Prostate gland (tissue), 2 donors: ENCODE data around the gene LIM2. TPM values are rescaled to one million over a fixed set of nuclear protein-coding genes. Genes with fewer than 3 reads are reported as not detected.

Source experiments
- DNase-seq: peaks from one replicate; pipeline ENCODE4 v3.0.0-alpha.2; 2019; ENCODE audit warnings: low spot score
- H3K27ac ChIP-seq, 2 donors: fragments of 200-600 bp; sonication (generic); 2 replicates each; pipeline ENCODE4 v1.5.1; 2017 to 2019
- H3K27me3 ChIP-seq: fragments of 200-600 bp; sonication (generic); replicated peaks from 2 replicates; pipeline ENCODE4 v1.5.1; 2019; ENCODE audit not compliant: insufficient read depth
- H3K36me3 ChIP-seq, 2 donors: fragments of 200-600 bp; sonication (generic); 1 replicate in 1 of 2; 2 replicates in 1 of 2; pipeline versions ENCODE4 v1.5.1 to v1.8.1; 2017 to 2019
- H3K4me1 ChIP-seq: fragments of 200-600 bp; sonication (generic); replicated peaks from 2 replicates; pipeline ENCODE4 v1.5.1; 2019
- H3K4me3 ChIP-seq, 2 donors: fragments of 200-600 bp; sonication (generic); 2 replicates each; pipeline ENCODE4 v1.5.1; 2017 to 2019
- H3K9me3 ChIP-seq: fragments of 200-600 bp; sonication (generic); 2 replicates; pipeline ENCODE4 v1.5.1; 2017
- POLR2A ChIP-seq: fragments of 450-650 bp; IDR thresholded peaks from one replicate; pipeline ENCODE4 v1.6.1; 2016; ENCODE audit warnings: antibody characterized with exemption, mild to moderate bottlenecking
- POLR2AphosphoS5 ChIP-seq: sonication (generic); formaldehyde crosslinking; IDR thresholded peaks from one replicate; pipeline ENCODE4 v1.6.1; 2017; ENCODE audit warnings: antibody characterized with exemption
- WGBS: methylation state at CpG from one replicate; pipeline ENCODE4 v1.1.5; 2018; 5-methylcytosine and 5-hydroxymethylcytosine counted together
- intact Hi-C: fragments of 100-400 bp; cut with DNase I; formaldehyde crosslinking; loops from one replicate; pipeline ENCODE4 v1.14.2; 2022
- total RNA-seq, 2 donors: library from RNA; depleted of rRNA; stranded (reverse); fragments of >200 nt; gene quantifications; one replicate each; pipeline ENCODE4 v1.1.0, GENCODE V29; 2016
- TF ChIP-seq, protein P1 (sequence below), 4 experiments: fragments of 200-600 bp in 2 of 4; fragments of 450-650 bp in 2 of 4; sonication (generic) in 2 of 4; IDR thresholded peaks; 1 replicate in 3 of 4; 2 replicates in 1 of 4; pipeline ENCODE4 v1.5.1; 2016 to 2019; ENCODE audit warnings: antibody characterized with exemption in 4 of 4, mild to moderate bottlenecking in 2 of 4, moderate library complexity in 2 of 4

LIM2 gene
- total RNA-seq, 2 donors from 2014 or later = not detected

DNA sequence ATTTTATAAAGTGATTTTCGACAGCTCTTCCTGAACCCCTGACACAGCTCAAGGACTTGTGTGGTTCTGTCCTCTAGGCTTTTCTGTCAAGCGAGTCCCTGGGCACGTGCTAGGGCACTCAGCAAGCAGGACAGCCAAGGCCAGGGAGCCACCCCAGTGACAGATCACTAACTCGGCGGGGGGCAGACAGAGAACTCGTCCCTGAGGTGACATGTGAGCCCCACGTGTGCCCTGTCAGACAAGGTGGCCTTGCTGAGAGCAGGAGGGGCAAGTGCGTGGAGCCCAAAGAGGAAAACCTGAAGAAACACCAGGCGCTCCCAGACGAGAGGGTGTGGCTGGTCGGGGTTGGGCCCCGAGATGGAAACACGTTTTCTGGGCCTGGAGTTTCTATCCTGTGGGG, 26.5 kb downstream of the LIM2 start:
- Histone ChIP-seq H3K4me3 (no peak overlapping the region), H3K36me3 (no peaks in the 10 kb centered on the region), H3K27ac (no peak overlapping the region), H3K27me3 (no peaks in the 10 kb centered on the region), H3K9me3 (no peaks in the 10 kb centered on the region), H3K4me1 (peaks cover 8% of the 10 kb centered on the region)
- no peak for DNase-seq
- WGBS = 87% methylated on average over 13 of the region's 13 CpGs
- intact Hi-C loops = no loop called here
- TF ChIP-seq, protein P1, sequence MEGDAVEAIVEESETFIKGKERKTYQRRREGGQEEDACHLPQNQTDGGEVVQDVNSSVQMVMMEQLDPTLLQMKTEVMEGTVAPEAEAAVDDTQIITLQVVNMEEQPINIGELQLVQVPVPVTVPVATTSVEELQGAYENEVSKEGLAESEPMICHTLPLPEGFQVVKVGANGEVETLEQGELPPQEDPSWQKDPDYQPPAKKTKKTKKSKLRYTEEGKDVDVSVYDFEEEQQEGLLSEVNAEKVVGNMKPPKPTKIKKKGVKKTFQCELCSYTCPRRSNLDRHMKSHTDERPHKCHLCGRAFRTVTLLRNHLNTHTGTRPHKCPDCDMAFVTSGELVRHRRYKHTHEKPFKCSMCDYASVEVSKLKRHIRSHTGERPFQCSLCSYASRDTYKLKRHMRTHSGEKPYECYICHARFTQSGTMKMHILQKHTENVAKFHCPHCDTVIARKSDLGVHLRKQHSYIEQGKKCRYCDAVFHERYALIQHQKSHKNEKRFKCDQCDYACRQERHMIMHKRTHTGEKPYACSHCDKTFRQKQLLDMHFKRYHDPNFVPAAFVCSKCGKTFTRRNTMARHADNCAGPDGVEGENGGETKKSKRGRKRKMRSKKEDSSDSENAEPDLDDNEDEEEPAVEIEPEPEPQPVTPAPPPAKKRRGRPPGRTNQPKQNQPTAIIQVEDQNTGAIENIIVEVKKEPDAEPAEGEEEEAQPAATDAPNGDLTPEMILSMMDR (IDR thresholded peaks at IDR 0.05) = no peak
- TF ChIP-seq POLR2AphosphoS5 (no peak), POLR2A (no peak)

DNA sequence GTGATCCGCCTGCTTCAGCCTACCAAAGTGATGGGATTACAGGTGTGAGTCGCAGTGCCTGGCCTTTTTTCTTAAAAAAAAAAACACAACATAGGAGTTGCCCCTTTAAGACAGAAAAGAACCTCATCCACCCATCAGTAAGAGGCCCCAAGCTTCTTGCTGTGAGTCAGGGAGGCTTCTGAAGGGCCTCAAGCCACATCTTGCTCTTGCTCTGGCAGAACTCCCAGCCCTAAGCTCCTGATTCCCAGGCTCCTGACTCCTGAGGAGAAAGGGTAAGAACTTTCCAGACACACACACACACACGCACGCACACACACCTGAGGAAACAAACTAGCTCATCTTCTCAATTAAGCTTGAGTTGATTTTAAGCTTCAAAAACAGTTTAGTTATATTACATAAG, 28.5 kb downstream of the LIM2 start:
- Histone ChIP-seq H3K9me3 (no peaks in the 10 kb centered on the region), H3K4me1 (peaks cover under 1% of the 10 kb centered on the region), H3K27ac (no peak overlapping the region), H3K27me3 (no peaks in the 10 kb centered on the region), H3K4me3 (no peak overlapping the region), H3K36me3 (no peaks in the 10 kb centered on the region)
- intact Hi-C loops = no loop called here
- TF ChIP-seq POLR2AphosphoS5 (no peak), POLR2A (no peak)
- TF ChIP-seq, protein P1 (IDR thresholded peaks at IDR 0.05) = no peak
- 89% methylated on average over 4 of the region's 4 CpGs for WGBS
- no peak for DNase-seq

DNA sequence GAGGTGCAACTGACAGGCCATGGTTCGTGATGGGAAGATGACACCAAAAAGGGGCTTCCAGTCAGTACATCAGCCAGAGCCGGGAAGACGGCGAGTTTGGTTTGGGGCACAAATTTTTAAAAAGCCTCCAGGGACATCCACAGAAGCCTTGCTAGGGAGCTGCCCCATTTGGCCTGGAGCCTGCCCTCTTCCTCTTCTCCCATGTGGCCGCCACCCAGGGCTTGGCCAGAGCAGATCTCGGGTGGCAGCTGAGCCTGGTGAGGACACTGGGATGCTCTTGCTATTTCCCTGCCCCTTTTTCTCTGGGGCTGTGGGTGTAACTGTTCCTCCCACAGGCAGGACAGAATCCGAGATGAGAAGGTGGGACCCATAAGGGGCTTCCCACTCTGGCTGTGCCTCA, 29.8 kb downstream of the LIM2 start:
- no peak for DNase-seq
- 83% methylated on average over 7 of the region's 7 CpGs for WGBS
- H3K27me3 ChIP-seq = no peaks in the 10 kb centered on the region
- no peak overlapping the region for H3K4me3 ChIP-seq
- no peaks in the 10 kb centered on the region for H3K36me3 ChIP-seq
- peaks cover 4% of the 10 kb centered on the region for H3K4me1 ChIP-seq
- no peak overlapping the region for H3K27ac ChIP-seq
- H3K9me3 ChIP-seq = no peaks in the 10 kb centered on the region
- intact Hi-C loops = no loop called here
- TF ChIP-seq POLR2AphosphoS5 (no peak), POLR2A (no peak)

DNA sequence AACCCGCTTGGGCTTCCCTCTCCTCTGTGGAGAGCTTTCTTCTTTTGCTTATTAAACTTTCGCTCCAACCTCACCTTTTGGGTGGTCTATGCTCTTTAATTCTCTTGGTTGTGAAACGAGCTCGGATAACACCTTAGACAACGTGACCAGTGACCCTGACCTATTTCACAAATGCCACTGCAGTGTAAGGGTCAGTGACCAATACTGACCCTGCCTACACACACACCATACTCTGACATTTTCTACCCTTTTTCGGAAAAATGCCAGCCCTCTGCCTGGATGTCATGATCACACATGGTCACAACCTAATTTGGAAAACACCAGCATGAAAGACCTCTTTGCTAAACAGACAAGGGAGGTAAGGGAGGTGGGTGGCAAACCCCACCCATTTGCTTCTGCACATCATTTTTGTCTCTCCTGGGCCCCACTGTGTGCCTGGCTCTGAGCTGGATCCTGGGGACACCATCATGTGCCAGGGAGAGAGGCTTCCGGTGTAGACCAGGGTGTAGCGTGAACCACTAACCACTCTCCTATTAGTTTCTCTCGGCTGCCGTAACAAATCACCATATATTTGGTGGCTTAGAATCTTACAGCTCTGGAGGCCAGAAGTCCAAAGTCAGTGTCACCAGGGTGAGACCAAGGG, 31.5 kb downstream of the LIM2 start:
- H3K27me3 ChIP-seq = no peaks in the 10 kb centered on the region
- no peak overlapping the region for H3K4me3 ChIP-seq
- no peak overlapping the region for H3K27ac ChIP-seq
- TF ChIP-seq POLR2A (no peak), POLR2AphosphoS5 (no peak)
- TF ChIP-seq, protein P1 (IDR thresholded peaks at IDR 0.05) = no peak
- peaks cover 4% of the 10 kb centered on the region for H3K4me1 ChIP-seq
- intact Hi-C loops = no loop called here
- WGBS = 95% methylated on average over 10 of the region's 10 CpGs
- DNase-seq = no peak
- H3K36me3 ChIP-seq = no peaks in the 10 kb centered on the region
- H3K9me3 ChIP-seq = no peaks in the 10 kb centered on the region

DNA sequence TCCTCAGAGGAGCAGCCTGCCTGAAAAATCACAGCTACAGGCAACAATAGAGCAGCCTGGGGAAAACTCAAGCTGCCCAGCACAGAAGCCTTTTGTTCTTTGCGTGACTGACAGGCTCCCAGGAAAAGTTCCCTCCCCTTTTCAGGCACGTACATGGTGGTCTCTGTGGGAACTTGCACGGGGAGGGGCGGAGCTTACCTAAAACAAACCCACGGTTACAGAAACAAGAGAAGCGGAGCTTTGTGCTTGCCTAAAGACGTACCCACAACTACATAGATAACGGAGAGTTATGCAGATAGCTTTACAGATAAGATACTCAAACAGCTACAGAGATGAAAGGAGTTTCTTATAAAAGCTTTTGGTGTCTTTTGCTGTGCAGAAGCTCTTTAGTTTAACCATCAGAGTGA, 33.0 kb downstream of the LIM2 start:
- H3K9me3 ChIP-seq = no peaks in the 10 kb centered on the region
- WGBS = 28% methylated on average over 8 of the region's 8 CpGs
- no peak overlapping the region for H3K27ac ChIP-seq
- H3K4me3 ChIP-seq = no peak overlapping the region
- H3K36me3 ChIP-seq = no peaks in the 10 kb centered on the region
- H3K4me1 ChIP-seq = peaks cover 4% of the 10 kb centered on the region
- no peak for DNase-seq
- intact Hi-C loops = no loop called here
- H3K27me3 ChIP-seq = no peaks in the 10 kb centered on the region
- TF ChIP-seq, protein P1 (IDR thresholded peaks at IDR 0.05) = no peak
- TF ChIP-seq POLR2AphosphoS5 = peak; percentile 4
